ENCODE measurements around the gene UBE2S.

UBE2S gene

GRCh38 chr19:55366790-55367189 is 40.8 kb downstream of the UBE2S start:
- no peak for DNase-seq (ENCODE audit: low read depth in 4 of 4, low spot score in 1 of 4)

DNA sequence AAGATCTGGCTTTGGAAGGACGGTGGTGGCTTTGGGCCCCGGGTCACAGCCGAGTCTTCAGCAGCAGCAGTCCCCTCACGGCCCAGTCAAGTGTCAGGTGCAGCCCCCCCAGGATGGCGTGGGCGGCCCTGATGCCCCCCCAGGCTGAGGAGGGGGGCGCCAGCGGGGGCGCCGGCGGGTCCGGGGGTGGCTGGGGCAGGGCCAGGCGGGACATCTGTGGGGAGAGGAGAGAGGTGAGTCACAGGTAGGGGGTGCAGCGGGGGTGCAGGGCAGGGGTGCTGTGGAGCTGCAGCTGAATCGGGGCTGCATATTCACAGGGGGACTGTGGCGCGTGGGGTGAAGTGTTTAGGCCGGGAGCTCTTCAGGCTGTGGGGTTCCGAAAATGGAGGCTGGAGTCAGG is 41.6 kb downstream of the UBE2S start:
- DNase-seq (ENCODE audit: low read depth in 4 of 4, low spot score in 1 of 4): no peak

DNA sequence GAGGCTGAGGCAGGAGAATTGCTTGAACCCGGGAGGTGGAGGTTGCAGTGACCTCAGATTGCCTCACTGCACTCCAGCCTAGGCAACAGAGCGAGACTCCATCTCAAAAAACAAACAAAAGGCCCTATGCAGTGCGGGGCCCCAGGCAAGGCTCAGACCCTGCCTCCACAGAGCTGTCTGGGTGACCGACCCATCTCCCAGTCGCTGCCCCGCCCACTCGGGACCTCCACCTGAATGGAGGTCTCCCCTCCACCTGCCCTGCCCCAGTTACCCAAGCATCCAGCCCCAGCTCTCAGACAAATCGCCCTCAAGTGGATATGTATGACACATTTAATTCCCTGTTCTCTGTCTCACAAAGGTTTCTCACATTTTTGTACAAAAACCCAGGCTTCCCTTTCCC is 42.3 kb downstream of the UBE2S start:
- no peak for DNase-seq (ENCODE audit: low read depth in 4 of 4, low spot score in 1 of 4)

DNA sequence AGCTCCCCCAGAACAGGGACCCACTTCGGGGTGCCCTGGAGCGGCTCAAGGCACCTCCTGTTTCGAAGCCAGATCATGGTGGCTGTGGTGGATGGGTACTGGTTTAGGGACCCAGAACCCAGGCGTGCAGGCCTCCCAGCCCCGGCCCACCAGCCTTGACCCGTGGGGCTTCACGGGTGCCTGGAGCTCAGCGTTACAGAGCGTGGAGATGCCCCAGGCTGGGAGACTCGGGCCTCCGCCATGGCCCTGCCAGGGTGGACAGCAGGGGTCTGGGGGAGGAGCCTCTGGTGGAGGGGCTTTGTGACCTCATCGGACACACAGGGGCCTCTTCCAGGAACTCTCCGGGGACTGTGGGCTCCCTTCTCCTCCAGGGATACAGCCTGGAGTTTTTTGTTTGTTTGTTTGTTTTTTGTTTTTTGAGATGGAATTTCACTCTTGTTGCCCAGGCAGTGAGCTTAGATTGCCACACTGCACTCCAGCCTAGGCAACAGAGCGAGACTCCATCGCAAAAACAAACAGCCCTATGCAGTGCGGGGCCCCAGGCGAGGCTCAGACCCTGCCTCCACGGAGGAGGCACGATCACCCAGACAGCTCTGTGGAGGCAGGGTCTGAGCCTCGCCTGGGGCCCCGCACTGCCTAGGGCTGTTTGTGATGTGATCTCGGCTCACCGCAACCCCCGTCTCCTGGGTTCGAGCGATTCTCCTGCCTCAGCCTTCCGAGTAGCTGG is 44.4 kb downstream of the UBE2S start, which contains the start of gene GARIN5B:
GARIN5B (minus strand) TSS at position 271 of the 727 bp plus-strand sequence; CDS start at position 77, 194 bp downstream.
- no peak for DNase-seq (ENCODE audit: low read depth in 4 of 4, low spot score in 1 of 4)

GRCh38 chr19:55362174-55362989 is 45.2 kb downstream of the UBE2S start:
- DNase-seq (ENCODE audit: low read depth in 4 of 4, low spot score in 1 of 4): no peak

DNA sequence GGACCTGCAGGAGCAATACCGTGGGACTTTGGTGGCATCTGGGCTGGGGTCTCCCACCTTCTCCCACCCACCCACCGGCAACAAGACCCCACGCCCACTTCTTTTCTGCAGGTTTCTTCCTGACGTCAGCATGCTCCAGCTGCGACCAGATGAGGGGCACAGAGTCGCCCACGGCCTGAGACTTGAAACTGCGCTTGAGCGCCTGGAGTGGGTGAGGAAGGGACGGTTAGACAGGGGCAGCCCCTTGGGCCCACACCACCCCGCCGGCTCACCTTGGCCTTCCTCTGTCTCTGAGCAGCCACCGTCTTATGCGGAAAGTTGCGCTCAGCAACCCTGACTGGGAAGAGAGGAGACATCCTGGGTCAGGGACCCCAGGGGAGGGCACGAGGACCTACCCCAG is 46.7 kb downstream of the UBE2S start:
- DNase-seq (ENCODE audit: low read depth in 4 of 4, low spot score in 1 of 4): no peak

- no peak for DNase-seq (ENCODE audit: low read depth in 4 of 4, low spot score in 1 of 4)
Measured at GRCh38 chr19:55358943-55359908, 48.4 kb downstream of the UBE2S start.

DNA sequence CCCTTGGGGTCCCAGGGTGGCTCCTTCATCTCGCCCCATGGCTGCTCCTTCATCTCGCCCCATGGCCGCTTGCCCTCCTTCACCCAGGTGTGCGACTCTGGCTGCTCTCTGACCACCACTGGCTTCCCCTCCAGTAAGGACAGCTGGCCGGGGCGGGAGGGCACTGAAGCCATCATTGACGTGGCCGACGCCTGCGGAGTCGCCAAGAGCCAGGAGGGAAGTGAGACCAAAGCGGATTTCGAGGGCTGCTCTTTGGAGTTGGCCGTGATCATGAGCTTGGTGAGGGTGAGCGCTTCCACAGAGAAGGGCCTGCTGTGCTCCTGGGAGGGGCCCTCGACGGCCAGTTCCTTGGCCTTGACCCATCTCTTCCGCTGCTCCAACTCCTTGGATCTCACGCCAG is 49.1 kb downstream of the UBE2S start:
- no peak for DNase-seq (ENCODE audit: low read depth in 4 of 4, low spot score in 1 of 4)

DNA sequence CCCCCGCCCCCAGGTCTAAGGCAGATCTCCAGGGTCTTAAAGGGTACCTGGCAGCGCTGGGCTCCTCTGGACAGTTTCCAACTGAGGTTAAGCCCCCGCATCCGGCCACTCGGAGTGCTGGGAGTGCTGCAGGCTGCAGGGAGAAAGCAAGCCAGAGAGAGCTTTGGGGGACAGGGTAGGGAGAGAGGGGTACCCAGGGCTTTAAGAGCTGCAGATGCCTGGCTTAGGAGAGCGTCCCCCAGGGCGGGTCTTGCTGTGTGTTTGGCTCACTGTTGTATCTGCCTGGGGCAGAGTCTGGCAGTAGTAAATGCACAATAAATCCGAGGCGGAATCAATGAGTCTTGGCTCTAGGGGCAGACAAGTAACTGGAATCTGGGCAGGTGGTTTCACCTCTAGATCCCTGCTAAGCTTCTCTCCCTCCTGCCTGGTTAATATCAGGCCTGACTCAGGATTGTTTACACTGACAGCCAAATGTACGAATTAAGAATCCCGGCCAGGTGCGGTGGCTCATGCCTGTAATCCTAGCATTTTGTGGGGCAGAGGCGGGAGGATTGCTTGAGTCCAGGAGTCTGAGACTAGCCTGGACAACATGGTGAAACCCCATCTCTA is 52.3 kb downstream of the UBE2S start:
- DNase-seq (ENCODE audit: low read depth in 4 of 4, low spot score in 1 of 4): no peak

DNA sequence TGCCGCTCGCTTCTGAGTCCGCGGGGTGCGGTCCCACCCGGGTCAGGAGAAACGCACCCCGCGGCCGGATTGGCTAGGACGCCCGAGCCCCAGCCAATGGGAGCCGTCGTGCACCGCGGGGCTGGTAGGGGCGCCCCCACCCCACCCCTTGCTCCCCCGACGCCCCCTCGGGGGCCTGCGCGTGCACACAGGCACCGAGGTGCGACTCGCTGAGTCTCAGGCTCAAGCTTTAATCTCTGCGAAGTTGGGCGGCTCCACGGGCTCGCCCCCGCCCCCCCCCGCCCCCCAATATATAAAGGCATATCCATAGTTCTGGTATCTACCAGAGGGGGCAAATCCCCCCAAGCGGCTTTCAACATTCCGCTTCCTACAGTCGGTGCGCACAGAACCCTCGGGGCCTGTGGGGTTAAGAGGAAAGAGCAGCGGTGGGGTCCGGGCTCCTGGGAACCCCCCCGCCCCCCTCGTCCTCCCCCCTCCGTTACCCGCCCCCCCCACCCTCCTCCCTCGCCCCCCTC is 52.8 kb downstream of the UBE2S start, which contains the start of gene COX6B2:
COX6B2 (minus strand) TSS at position 22 of the 515 bp plus-strand sequence. CDS start 198 bp downstream, outside the sequence.
- no peak for DNase-seq (ENCODE audit: low read depth in 4 of 4, low spot score in 1 of 4)

DNA sequence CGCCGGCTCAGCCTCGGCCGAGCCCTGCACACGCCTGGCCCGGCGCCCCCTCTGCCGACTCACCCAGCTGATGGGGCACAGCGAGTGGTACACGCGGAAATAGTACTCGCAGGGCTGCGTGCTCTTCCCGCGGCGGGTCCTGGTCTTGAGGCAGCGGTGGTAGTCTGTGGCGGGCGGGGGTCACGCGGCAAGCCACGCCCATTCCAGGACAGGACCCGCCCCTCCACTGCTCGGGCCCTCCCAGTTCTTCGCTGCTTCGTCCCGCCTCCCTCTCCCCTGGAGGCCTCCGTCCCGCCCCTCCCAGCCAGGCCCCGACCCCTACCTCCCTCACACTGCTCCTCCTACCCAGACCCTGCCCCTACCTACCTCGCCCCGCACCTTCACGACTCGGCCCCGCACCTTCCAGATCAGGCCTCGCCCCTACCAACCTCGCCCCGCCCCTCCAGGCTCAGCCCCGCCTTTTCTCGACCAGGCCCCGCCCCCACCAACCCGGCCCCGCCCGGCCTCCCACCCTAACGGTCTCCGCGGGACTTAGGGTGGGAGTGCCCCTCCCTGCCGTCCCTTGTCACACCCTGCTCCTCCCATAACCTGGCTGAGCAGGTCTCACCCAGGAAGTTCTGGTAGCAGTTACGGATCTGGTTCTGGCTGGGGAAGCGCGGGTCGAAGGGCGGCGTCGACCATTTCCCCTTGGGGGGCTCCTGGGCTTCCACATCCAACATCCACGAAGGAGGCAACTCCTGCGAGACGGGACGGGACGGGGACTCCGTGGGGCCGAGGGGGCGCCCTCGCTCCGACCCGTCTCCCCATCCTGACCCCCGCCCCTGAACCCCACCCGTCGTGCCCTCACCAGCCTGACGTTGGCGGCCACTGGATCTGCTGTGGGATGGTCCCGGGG is 53.5 kb downstream of the UBE2S start:
- peak in 3 of 4 experiments; percentile 33 to 45 (median 41) for DNase-seq (ENCODE audit: low read depth in 4 of 4, low spot score in 1 of 4)

- no peak for DNase-seq (ENCODE audit: low read depth in 4 of 4, low spot score in 1 of 4)
Measured at GRCh38 chr19:55353356-55353802, 54.2 kb downstream of the UBE2S start.

GRCh38 chr19:55352549-55353145 is 54.9 kb downstream of the UBE2S start:
- DNase-seq (ENCODE audit: low read depth in 4 of 4, low spot score in 1 of 4): no peak

GRCh38 chr19:55352040-55352439 is 55.5 kb downstream of the UBE2S start:
- DNase-seq (ENCODE audit: low read depth in 4 of 4, low spot score in 1 of 4): no peak

DNA sequence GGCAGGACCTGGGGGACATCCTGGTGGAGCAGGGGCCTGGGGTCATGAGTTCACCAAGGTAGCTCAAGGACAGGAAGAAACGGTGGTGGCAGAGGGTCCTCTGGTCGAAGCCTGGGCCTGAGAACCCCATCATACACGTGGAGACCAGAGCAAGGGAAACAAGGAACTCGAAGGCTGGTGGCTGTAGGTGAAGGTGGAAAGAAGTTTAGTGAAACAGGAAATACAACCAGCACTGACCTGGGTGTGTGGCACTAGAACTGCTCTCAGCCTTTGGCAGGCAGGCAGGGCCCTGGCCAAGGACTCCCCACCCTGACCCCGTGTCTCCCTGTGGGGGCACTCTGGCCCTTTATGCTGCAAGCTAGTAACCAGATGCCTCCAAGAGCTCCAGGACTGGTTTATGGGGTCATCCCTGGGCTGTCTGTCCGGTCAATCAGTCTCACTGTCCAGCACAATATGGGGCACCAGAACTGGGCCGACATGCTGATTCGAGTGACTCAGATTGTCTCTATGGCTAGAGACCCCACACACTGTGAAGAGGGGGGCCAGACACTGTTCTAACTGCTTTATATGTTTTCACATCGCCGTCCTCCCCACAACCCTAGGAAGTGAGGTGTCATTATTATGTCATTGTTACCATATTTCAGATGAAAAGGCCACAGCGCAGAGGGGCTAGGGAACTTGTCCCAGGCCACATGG is 56.8 kb downstream of the UBE2S start:
- no peak for DNase-seq (ENCODE audit: low read depth in 4 of 4, low spot score in 1 of 4)
